ENCODE data around the gene SCAMP3. TPM values are rescaled to one million over a fixed set of nuclear protein-coding genes. Genes with fewer than 3 reads are reported as not detected.

The SCAMP3 gene
- total and polyA plus RNA-seq, 2 of the 4 experiments (the other 2 are of a cell fraction) = 30.5 to 118 TPM

GRCh38 chr1:155254714-155255242 is 7.4 kb downstream of the SCAMP3 start:
- ChIA-PET CTCF (interaction anchor here (0.6 kb wide), 1 partner anchor 725 kb away, joined by 3 read pairs; no protein-coding TSS in a partner anchor), POLR2A (ENCODE audit: unreplicated experiment) (no interaction called here)
- H4K5ac ChIP-seq (ENCODE audit: low read depth, low read length) = peak overlapping the region; percentile 94
- H2AK9ac ChIP-seq (replicated peaks; ENCODE audit: low read depth, low read length, poor library complexity) = peak overlapping the region; percentile 99
- H3K4ac ChIP-seq (ENCODE audit: low read depth, low read length) = peak overlapping the region; percentile 92
- H3K27me3 ChIP-seq (ENCODE audit: control insufficient read depth, insufficient read depth, low read length) = no peaks in the 10 kb centered on the region
- 0 out of 2 replicates have a peak overlapping the region, but pooled peaks have one; percentile 10 for H2BK120ac ChIP-seq (ENCODE audit: low read depth, low read length)
- no peak overlapping the region for H3K56ac ChIP-seq (ENCODE audit: extremely low read depth, insufficient read depth, low read length)
- in situ Hi-C loops (cut with MboI; ENCODE audit: low sequenced_read_pairs) = no loop called here
- H3K27ac ChIP-seq (ENCODE audit: insufficient read depth, low read length) = peak overlapping the region; percentile 71
- peak overlapping the region; percentile 100 for H3K4me2 ChIP-seq (ENCODE audit: low read depth, low read length)
- intact Hi-C loops (cut with micrococcal nuclease) = loop anchor here (5.0 kb wide), 1 partner anchor 338 kb away; no protein-coding TSS in a partner anchor
- peak overlapping the region; percentile 71 for H3K4me3 ChIP-seq (ENCODE audit: insufficient read depth, low read depth, low read length)
- DNase-seq (no peak), ATAC-seq (ENCODE audit: low read depth) (peak; percentile 7)
- dilution Hi-C loops (cut with HindIII; ENCODE audit: low sequenced_read_pairs, unreplicated experiment) = no loop called here
- peak overlapping the region; percentile 47 for H4K91ac ChIP-seq (ENCODE audit: insufficient read depth, low read depth, low read length)
- peaks cover 12 to 42% of the 10 kb centered on the region in 2 experiments for H3K79me1 ChIP-seq (ENCODE audit: low read depth in 1 of 2, low read length in 2 of 2)
- no peak for TF ChIP-seq FOS (IDR thresholded peaks at IDR 0.05; ENCODE audit: low read depth, low read length)
- TF ChIP-seq BHLHE40 (IDR thresholded peaks at IDR 0.05; ENCODE audit: low read depth, low read length) = no peak
- TF ChIP-seq USF2 (IDR thresholded peaks at IDR 0.05; ENCODE audit: low read depth, low read length) = no peak
- no peak for TF ChIP-seq RFX5 (IDR thresholded peaks at IDR 0.05; ENCODE audit: low read depth, low read length)
- no peak for TF ChIP-seq RCOR1 (IDR thresholded peaks at IDR 0.05; ENCODE audit: insufficient replicate concordance, low read length)
- TF ChIP-seq CHD1 (IDR thresholded peaks at IDR 0.05; ENCODE audit: low read depth, low read length) = no peak
- TF ChIP-seq ELK1 (IDR thresholded peaks at IDR 0.05; ENCODE audit: borderline replicate concordance, low read depth, low read length) = no peak
- no peak for TF ChIP-seq RAD21 (IDR thresholded peaks at IDR 0.05; ENCODE audit: low read length)
- TF ChIP-seq SMC3 (IDR thresholded peaks at IDR 0.05; ENCODE audit: low read depth, low read length) = no peak
- no peak for TF ChIP-seq NFE2L2 (IDR thresholded peaks at IDR 0.05; ENCODE audit: low read depth, low read length)
- no peak; the same call in 1 of the 2 replicates for TF ChIP-seq MAZ (IDR thresholded peaks at IDR 0.05; ENCODE audit: borderline replicate concordance, low read depth, low read length)
- TF ChIP-seq POLR2A (IDR thresholded peaks at IDR 0.05; ENCODE audit: low read depth, low read length) = no peak
- TF ChIP-seq CTCF (conservative IDR thresholded peaks at IDR 0.05; ENCODE audit: low read depth, low read length) = no peak
- TF ChIP-seq MAFK (IDR thresholded peaks at IDR 0.05; ENCODE audit: low read depth, low read length) = no peak
- TF ChIP-seq CEBPB (IDR thresholded peaks at IDR 0.05; ENCODE audit: low read depth, low read length) = no peak
- TF ChIP-seq MXI1 (IDR thresholded peaks at IDR 0.05; ENCODE audit: borderline replicate concordance, low read depth, low read length) = no peak
- H3K9me3 ChIP-seq (ENCODE audit: control insufficient read depth, insufficient read depth, low read length) = no peaks in the 10 kb centered on the region
- peak overlapping the region; percentile 17 to 87; a peak in 3 of 4 replicates for H4K8ac ChIP-seq (ENCODE audit: low read depth in 2 of 2, low read length in 2 of 2)
- H2AFZ ChIP-seq (replicated peaks; ENCODE audit: low read length, poor library complexity) = peak overlapping the region; percentile 98
- peak overlapping the region; percentile 71 for H3K14ac ChIP-seq (replicated peaks; ENCODE audit: low read depth, low read length)
- H3K23ac ChIP-seq (ENCODE audit: low read depth, low read length) = peak overlapping the region; percentile 94
- no peaks in the 10 kb centered on the region for H4K20me1 ChIP-seq (ENCODE audit: insufficient read depth, low read length)
- peak overlapping the region; percentile 77 for H2BK5ac ChIP-seq (ENCODE audit: low read depth, low read length, poor library complexity, severe bottlenecking)
- 0% methylated on average over 1 of the region's 35 CpGs; no CpG with 5 or more reads in 1 of the 2 experiments for WGBS, 2 experiments (ENCODE audit: extremely low coverage in 2 of 2, insufficient read length in 1 of 2)
- H2AK5ac ChIP-seq (ENCODE audit: low read depth, low read length) = peak overlapping the region; percentile 97
- H3K9me1 ChIP-seq (ENCODE audit: insufficient read depth, low read length) = peaks cover 4% of the 10 kb centered on the region; the same call in 1 of the 2 replicates
- peak overlapping the region; percentile 73 for H3K9ac ChIP-seq (ENCODE audit: low read depth, low read length)
- no TSS peak for BruUV-seq (replicated peaks)
- peaks cover 17% of the 10 kb centered on the region for H3K4me1 ChIP-seq (ENCODE audit: control insufficient read depth, insufficient read depth, low read length)
- H3K36me3 ChIP-seq (ENCODE audit: control insufficient read depth, insufficient read depth, low read length) = peaks cover 15% of the 10 kb centered on the region
- H3K18ac ChIP-seq (ENCODE audit: low read depth, low read length) = peak overlapping the region; percentile 66
- H2BK20ac ChIP-seq (ENCODE audit: low read depth, low read length) = no peak overlapping the region
- no peak overlapping the region for H2BK15ac ChIP-seq (ENCODE audit: low read depth, low read length)
